ENCODE measurements around the gene PACS2.

PACS2 gene

GRCh38 chr14:105366386-105367074 lies 52.0 kb downstream of the PACS2 start:
- Histone ChIP-seq H3K4me3 (ENCODE audit: low read length) (no peak overlapping the region), H3K36me3 (ENCODE audit: insufficient read depth, low read length) (no peaks in the 10 kb centered on the region), H3K27ac (ENCODE audit: low read depth, low read length) (no peak overlapping the region), H3K9ac (ENCODE audit: low read depth, low read length) (no peak overlapping the region), H3K9me3 (ENCODE audit: insufficient read depth, low read depth, low read length) (no peaks in the 10 kb centered on the region), H3K4me1 (ENCODE audit: insufficient read depth, low read length) (no peaks in the 10 kb centered on the region), H3K27me3 (ENCODE audit: insufficient read depth, low read length) (no peaks in the 10 kb centered on the region; the same call in none of the 2 replicates)
- WGBS: 94% methylated on average over 23 of the region's 23 CpGs

GRCh38 chr14:105367116-105368031 lies 52.8 kb downstream of the PACS2 start:
- WGBS: 96% methylated on average over 34 of the region's 34 CpGs
- Histone ChIP-seq H3K27ac (ENCODE audit: low read depth, low read length) (no peak overlapping the region), H3K4me3 (ENCODE audit: low read length) (no peak overlapping the region), H3K4me1 (ENCODE audit: insufficient read depth, low read length) (no peaks in the 10 kb centered on the region), H3K9ac (ENCODE audit: low read depth, low read length) (no peak overlapping the region), H3K9me3 (ENCODE audit: insufficient read depth, low read depth, low read length) (no peaks in the 10 kb centered on the region), H3K36me3 (ENCODE audit: insufficient read depth, low read length) (no peaks in the 10 kb centered on the region), H3K27me3 (ENCODE audit: insufficient read depth, low read length) (no peaks in the 10 kb centered on the region; the same call in none of the 2 replicates)

DNA sequence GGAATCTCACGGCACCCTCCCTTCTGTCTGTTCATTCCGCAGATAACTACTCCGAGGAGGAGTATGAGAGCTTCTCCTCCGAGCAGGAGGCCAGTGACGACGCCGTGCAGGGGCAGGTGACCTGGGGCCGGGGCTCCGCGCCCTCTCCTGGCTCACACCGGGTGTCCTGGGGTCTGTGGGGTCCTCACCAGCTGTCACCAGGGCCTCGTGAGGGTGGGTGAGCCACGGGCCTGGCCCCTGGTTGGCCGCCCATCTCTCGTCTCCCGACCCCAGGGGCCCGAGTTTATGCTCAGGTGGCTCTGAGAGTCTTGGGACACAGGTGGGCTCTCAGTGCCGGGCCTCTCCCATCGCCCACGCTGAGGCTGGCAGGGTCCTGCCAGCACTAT lies 53.5 kb downstream of the PACS2 start:
- 95% methylated on average over 20 of the region's 20 CpGs for WGBS
- Histone ChIP-seq H3K27ac (ENCODE audit: low read depth, low read length) (no peak overlapping the region), H3K9ac (ENCODE audit: low read depth, low read length) (no peak overlapping the region), H3K4me1 (ENCODE audit: insufficient read depth, low read length) (no peaks in the 10 kb centered on the region), H3K9me3 (ENCODE audit: insufficient read depth, low read depth, low read length) (no peaks in the 10 kb centered on the region), H3K4me3 (ENCODE audit: low read length) (no peak overlapping the region), H3K27me3 (ENCODE audit: insufficient read depth, low read length) (no peaks in the 10 kb centered on the region; the same call in 1 of the 2 replicates), H3K36me3 (ENCODE audit: insufficient read depth, low read length) (no peaks in the 10 kb centered on the region)

DNA sequence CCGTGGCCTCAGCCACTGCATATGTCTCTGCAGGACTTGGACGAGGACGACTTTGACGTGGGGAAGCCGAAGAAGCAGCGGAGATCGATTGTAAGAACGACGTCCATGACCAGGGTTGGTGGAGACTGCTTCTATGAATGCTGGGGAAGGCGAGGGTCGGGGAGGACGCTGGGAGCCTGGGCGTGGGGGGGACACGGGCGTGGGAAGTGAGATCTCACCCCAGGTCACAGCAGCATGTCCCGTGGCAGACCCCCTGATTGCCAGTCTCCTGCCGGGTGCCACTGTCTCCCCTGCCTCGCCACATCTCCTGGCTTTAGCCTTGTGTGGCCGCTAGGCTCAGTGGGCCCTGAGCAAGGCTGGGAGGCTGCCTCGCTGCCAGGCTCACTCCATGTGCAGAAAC lies 53.9 kb downstream of the PACS2 start:
- no peaks in the 10 kb centered on the region; the same call in 1 of the 2 replicates for H3K27me3 ChIP-seq (ENCODE audit: insufficient read depth, low read length)
- H3K27ac ChIP-seq (ENCODE audit: low read depth, low read length): no peak overlapping the region
- no peaks in the 10 kb centered on the region for H3K4me1 ChIP-seq (ENCODE audit: insufficient read depth, low read length)
- WGBS: 95% methylated on average over 20 of the region's 20 CpGs
- no peaks in the 10 kb centered on the region for H3K9me3 ChIP-seq (ENCODE audit: insufficient read depth, low read depth, low read length)
- H3K4me3 ChIP-seq (ENCODE audit: low read length): no peak overlapping the region
- H3K9ac ChIP-seq (ENCODE audit: low read depth, low read length): no peak overlapping the region
- no peaks in the 10 kb centered on the region for H3K36me3 ChIP-seq (ENCODE audit: insufficient read depth, low read length)

DNA sequence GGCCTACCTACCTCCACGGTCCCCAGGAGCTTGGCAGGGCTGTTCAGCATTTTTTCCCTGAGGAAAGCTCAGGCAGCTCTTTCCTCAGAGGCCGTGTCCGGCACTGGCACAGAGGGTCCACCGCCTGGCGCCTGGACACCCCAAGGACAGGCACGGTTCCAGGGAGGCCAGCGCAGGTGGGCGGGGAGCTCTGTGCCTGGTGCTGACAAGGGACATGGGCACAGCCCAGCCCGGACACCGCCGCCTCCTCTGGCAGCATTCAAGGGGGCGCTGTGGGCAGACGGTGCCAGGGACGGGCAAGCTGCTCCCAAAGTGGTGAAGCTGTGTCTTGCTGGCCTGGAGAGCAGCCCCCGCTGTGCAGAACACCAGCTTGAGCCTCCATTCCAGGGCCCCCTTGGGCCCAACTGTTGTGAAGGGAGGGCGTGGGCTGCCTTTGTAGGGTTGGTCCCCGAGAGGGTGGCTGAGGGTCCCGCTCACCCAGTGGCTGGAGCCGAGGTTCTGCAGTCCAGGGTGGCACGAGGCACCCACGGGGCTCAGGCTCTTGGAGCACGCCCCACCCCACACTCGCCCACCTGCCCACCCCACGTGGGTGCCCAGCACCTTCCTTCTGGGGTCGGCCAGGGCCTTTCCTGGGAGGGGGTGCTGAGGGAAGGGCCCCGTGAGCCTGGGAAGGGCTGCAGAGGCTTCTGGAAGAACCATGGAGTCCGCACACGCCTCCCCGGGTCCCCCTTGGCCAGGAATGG lies 54.5 kb downstream of the PACS2 start:
- no peaks in the 10 kb centered on the region for H3K4me1 ChIP-seq (ENCODE audit: insufficient read depth, low read length)
- H3K9me3 ChIP-seq (ENCODE audit: insufficient read depth, low read depth, low read length): no peaks in the 10 kb centered on the region
- no peak overlapping the region for H3K27ac ChIP-seq (ENCODE audit: low read depth, low read length)
- 94% methylated on average over 29 of the region's 29 CpGs for WGBS
- no peak overlapping the region for H3K9ac ChIP-seq (ENCODE audit: low read depth, low read length)
- H3K27me3 ChIP-seq (ENCODE audit: insufficient read depth, low read length): no peaks in the 10 kb centered on the region; the same call in 1 of the 2 replicates
- no peaks in the 10 kb centered on the region for H3K36me3 ChIP-seq (ENCODE audit: insufficient read depth, low read length)
- H3K4me3 ChIP-seq (ENCODE audit: low read length): no peak overlapping the region

DNA sequence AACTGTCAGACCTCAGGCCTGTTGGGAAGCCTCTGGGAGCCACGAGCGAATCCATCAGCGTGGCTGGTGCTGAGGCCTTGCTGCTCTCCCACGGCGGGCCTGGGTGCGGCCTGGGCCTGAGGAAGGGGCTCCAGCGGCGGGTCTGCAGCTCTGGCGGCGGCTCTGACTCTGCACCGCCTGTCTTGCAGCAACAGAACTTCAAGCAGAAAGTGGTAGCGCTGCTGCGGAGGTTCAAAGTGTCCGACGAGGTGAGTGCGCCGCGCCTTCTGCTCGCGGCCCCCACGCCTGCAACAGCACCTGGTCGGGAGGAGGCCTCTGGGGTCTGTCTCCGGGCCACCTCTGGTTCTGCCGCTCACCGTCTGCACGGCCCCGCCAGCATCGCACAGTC lies 55.1 kb downstream of the PACS2 start:
- 94% methylated on average over 28 of the region's 28 CpGs for WGBS
- Histone ChIP-seq H3K4me1 (ENCODE audit: insufficient read depth, low read length) (no peaks in the 10 kb centered on the region), H3K36me3 (ENCODE audit: insufficient read depth, low read length) (no peaks in the 10 kb centered on the region), H3K9ac (ENCODE audit: low read depth, low read length) (no peak overlapping the region), H3K27me3 (ENCODE audit: insufficient read depth, low read length) (no peaks in the 10 kb centered on the region; the same call in 1 of the 2 replicates), H3K4me3 (ENCODE audit: low read length) (no peak overlapping the region), H3K27ac (ENCODE audit: low read depth, low read length) (no peak overlapping the region), H3K9me3 (ENCODE audit: insufficient read depth, low read depth, low read length) (no peaks in the 10 kb centered on the region)

DNA sequence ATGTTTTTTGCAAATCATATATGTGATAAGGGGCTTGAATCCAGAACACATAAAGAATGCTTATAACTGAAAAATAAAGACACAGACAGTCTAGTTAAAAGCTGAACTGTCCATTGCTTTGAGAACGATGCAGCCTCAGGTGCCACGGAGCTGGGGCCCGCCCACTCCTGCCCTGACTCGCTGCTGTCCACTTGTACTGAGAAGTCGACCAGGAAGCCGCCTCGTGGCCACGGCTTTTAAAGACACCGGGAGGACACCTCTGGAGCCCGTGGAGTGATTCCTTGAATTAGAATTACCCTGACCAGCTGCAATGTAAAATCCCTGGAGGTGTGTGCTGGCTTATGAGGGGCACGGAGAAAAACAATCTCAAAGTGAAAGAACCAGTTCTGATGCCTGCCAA lies 59.8 kb downstream of the PACS2 start:
- Histone ChIP-seq H3K9ac (ENCODE audit: low read depth, low read length) (no peak overlapping the region), H3K4me3 (ENCODE audit: low read length) (no peak overlapping the region), H3K36me3 (ENCODE audit: insufficient read depth, low read length) (no peaks in the 10 kb centered on the region), H3K9me3 (ENCODE audit: insufficient read depth, low read depth, low read length) (no peaks in the 10 kb centered on the region), H3K27ac (ENCODE audit: low read depth, low read length) (no peak overlapping the region), H3K27me3 (ENCODE audit: insufficient read depth, low read length) (no peaks in the 10 kb centered on the region), H3K4me1 (ENCODE audit: insufficient read depth, low read length) (no peaks in the 10 kb centered on the region)
- 95% methylated on average over 11 of the region's 11 CpGs for WGBS

DNA sequence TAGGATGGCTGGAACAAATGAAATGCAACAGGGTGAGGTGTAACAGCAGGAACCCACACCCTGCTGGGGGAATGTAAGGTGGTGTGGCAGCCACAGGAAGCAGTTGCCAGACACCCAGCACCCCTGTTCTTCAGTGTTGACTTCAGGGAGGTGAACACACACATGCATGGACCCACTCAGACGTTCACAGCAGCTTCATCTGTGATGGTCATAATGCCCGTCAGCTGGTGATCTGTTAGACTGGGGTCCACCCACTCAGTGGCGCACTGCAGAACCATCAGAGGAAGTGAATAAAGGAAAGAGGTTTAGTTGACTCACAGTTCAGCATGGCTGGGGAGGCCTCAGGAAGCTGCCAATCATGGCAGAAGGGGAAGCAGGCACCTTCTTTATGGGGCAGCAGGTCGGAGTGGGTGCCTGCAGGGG lies 61.1 kb downstream of the PACS2 start:
- 0 out of 2 replicates have a peak, but pooled peaks cover 3% of the 10 kb centered on the region for H3K36me3 ChIP-seq (ENCODE audit: insufficient read depth, low read length)
- no peaks in the 10 kb centered on the region for H3K27me3 ChIP-seq (ENCODE audit: insufficient read depth, low read length)
- no peak overlapping the region for H3K4me3 ChIP-seq (ENCODE audit: low read length)
- H3K4me1 ChIP-seq (ENCODE audit: insufficient read depth, low read length): no peaks in the 10 kb centered on the region
- no peaks in the 10 kb centered on the region for H3K9me3 ChIP-seq (ENCODE audit: insufficient read depth, low read depth, low read length)
- no peak overlapping the region for H3K27ac ChIP-seq (ENCODE audit: low read depth, low read length)
- H3K9ac ChIP-seq (ENCODE audit: low read depth, low read length): no peak overlapping the region
- 89% methylated on average over 4 of the region's 4 CpGs for WGBS

DNA sequence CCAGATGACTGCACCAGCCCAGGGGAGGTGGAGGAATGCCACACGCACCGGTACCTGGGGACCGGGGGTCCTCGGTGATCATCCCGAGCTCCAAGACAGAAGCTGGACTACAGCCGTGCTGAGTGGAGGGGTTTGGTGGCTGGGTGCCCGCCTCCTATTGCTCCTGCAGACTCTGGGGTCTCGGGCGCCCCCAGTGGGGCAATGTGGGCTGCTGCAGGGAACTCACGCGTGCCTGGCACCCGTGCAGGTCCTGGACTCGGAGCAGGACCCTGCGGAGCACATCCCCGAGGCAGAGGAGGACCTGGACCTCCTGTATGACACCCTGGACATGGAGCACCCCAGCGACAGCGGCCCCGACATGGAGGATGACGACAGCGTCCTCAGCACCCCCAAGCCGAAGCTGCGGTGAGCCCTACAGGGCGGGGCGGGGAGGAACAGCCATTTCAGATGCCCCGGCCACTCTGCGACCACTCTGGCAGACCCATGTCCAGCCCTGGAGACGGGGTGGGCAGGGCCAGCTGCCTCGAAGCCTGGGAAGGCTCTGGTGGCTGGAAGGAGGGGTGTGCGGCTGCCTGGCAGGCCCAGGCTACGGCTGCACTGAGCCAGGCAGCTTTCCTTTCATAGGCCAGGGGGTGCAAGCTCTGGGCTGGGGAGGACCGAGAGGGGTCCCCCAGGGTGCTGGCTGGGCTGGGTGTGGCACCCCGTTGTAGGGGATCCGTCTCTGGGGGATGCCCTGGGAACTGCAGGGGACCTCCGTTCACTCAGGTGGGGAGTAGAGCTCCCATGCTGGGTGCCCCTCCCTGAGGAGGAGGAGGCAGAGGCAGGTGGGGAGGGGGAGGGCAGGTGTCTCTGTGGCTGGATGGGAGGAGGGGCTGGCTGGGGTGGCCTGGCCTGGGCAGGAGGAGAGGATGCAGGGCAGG lies 62.2 kb downstream of the PACS2 start:
- Histone ChIP-seq H3K9me3 (ENCODE audit: insufficient read depth, low read depth, low read length) (no peaks in the 10 kb centered on the region), H3K27me3 (ENCODE audit: insufficient read depth, low read length) (no peaks in the 10 kb centered on the region), H3K4me3 (ENCODE audit: low read length) (no peak overlapping the region), H3K27ac (ENCODE audit: low read depth, low read length) (no peak overlapping the region), H3K9ac (ENCODE audit: low read depth, low read length) (no peak overlapping the region; the same call in 1 of the 2 replicates), H3K4me1 (ENCODE audit: insufficient read depth, low read length) (no peaks in the 10 kb centered on the region), H3K36me3 (ENCODE audit: insufficient read depth, low read length) (peaks cover 3% of the 10 kb centered on the region; the same call in 1 of the 2 replicates)
- WGBS: 88% methylated on average over 34 of the region's 34 CpGs

DNA sequence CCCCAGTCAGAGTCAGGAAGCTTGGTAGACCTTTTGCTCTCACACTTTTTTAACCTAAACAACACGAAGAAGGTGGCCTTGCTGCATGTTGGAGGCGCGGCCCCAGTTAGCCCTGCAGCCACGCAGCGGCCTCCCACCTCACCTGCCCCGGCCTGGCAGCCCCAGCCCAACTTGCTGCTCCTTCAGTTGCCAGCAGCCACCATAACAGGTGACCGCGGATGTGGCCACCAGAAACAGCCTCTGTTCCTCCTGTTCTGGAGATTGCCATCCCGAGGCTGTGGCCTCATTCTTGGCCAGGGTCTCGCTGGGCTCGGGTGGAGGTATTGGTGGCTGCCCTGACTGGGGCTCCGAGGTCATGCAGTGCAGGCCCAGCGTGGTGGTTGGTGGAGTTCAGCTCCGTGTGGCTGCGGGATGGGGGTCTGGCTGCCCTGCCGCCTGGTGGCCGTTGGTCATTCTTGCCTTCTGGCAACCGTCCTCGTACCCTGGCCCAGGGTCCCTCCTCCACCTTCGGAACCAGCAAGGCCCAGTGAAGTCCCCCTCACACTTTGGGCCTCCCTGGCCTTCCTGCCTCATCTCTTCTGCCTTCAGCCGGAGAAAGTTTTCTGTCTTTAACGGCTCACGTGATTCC lies 63.1 kb downstream of the PACS2 start:
- no peak overlapping the region for H3K27ac ChIP-seq (ENCODE audit: low read depth, low read length)
- no peaks in the 10 kb centered on the region for H3K27me3 ChIP-seq (ENCODE audit: insufficient read depth, low read length)
- no peak overlapping the region; the same call in 1 of the 2 replicates for H3K9ac ChIP-seq (ENCODE audit: low read depth, low read length)
- H3K4me3 ChIP-seq (ENCODE audit: low read length): no peak overlapping the region
- no peaks in the 10 kb centered on the region for H3K9me3 ChIP-seq (ENCODE audit: insufficient read depth, low read depth, low read length)
- WGBS: 87% methylated on average over 23 of the region's 23 CpGs
- peaks cover 7% of the 10 kb centered on the region; the same call in 1 of the 2 replicates for H3K36me3 ChIP-seq (ENCODE audit: insufficient read depth, low read length)
- no peaks in the 10 kb centered on the region for H3K4me1 ChIP-seq (ENCODE audit: insufficient read depth, low read length)
